Stimulated activated CD4-positive, alpha-beta T cell treated with anti-CD3 and anti-CD28 coated beads, TNF-alpha, amount 100 ng/mL, for 48 hours (primary cell): ENCODE measurements around the gene GNPNAT1.
"Not testable (repeated sequence)": the region's sequence is repeated elsewhere in the genome, so short reads cannot be mapped to it uniquely, and the experiment has no call there.

ENCODE experiments used
- DNase-seq, 3 donors: peaks; one replicate each; pipeline ENCODE4 v3.0.0-alpha.2; 2020; ENCODE audit warnings: low read depth in 3 of 3

GNPNAT1 gene

DNA sequence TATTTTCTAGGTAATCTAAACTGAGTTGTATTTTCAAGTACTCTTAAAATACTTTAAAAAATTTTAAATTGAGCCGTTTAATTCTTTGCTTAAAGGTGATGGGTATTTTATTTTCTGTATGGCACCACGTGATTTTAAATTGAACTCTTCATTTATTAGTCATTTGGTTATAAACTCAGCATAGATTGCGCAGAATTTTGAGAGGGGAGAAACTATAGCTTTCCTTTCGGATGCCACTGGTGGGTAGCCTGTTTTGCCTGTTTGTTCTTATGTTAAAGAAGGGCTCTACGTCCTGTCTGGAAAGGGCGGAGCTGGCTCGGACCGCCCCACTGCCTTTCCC, 61.9 kb downstream of the GNPNAT1 start:
- no peak for DNase-seq

DNA sequence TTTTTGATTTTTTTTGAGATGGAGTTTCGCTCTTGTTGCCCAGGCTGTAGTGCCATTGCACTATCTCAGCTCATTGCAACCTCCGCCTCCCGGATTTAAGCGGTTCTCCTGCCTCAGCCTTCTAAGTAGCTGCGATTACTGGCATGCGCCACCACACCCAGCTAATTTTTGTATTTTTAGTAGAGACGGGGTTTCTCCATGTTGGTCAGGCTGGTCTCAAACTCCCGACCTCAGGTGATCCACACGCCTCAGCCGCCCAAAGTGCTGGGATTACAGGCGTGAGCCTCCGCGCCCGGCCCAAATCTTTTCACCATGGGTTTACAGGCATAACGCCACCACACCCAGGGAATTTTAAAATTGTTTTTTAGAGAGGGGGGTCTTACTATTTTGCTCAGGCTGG, 62.4 kb downstream of the GNPNAT1 start:
- not testable (repeated sequence) for DNase-seq

DNA sequence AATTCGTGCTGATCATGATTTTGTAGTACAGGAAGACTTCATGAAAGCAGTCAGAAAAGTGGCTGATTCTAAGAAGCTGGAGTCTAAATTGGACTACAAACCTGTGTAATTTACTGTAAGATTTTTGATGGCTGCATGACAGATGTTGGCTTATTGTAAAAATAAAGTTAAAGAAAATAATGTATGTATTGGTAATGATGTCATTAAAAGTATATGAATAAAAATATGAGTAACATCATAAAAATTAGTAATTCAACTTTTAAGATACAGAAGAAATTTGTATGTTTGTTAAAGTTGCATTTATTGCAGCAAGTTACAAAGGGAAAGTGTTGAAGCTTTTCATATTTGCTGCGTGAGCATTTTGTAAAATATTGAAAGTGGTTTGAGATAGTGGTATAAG, 63.9 kb downstream of the GNPNAT1 start:
- DNase-seq: not testable (repeated sequence)
